PC-9 (cell line): Measurements from ENCODE around the gene CCDC192. TPM values are rescaled to one million over a fixed set of nuclear protein-coding genes. Genes with fewer than 3 reads are reported as not detected.

Experiments
- BruUV-seq: library from RNA; stranded (reverse); fragments of 400-500 nt; replicated peaks from 2 replicates; lab custom pipeline; 2021; lab: Mats Ljungman, UMichigan
- CTCF ChIA-PET: fragments of 300-600 bp; sonication (Branson Sonifier 250); formaldehyde crosslinking; loops from one replicate; lab custom pipeline; 2022; ENCODE audit warnings: antibody characterized with exemption; lab: Charles Lee
- POLR2A ChIA-PET: fragments of 300-600 bp; sonication (Branson Sonifier 250); formaldehyde crosslinking; loops from one replicate; lab custom pipeline; 2022; ENCODE audit warnings: antibody characterized with exemption; ENCODE audit not compliant: unreplicated experiment; lab: Charles Lee
- DNase-seq, 2 experiments: peaks; one replicate each; pipeline versions ENCODE4 v3.0.0 to v3.0.0-alpha.2; 2015 to 2022; ENCODE audit warnings: mixed read lengths in 1 of 2
- H2AFZ ChIP-seq: fragments of 200-600 bp; sonication (generic); 2 replicates; pipeline ENCODE4 v1.8.1; 2017; ENCODE audit warnings: antibody characterized with exemption
- H3F3A ChIP-seq: fragments of 200-600 bp; sonication (generic); 2 replicates; pipeline ENCODE4 v1.8.1; 2017; ENCODE audit warnings: antibody characterized with exemption, mild to moderate bottlenecking, low read depth; ENCODE audit not compliant: insufficient read depth
- H3K27ac ChIP-seq: fragments of 200-600 bp; sonication (generic); 2 replicates; pipeline ENCODE4 v1.6.1; 2016; ENCODE audit warnings: mixed run types
- H3K27me3 ChIP-seq: fragments of 200-600 bp; sonication (generic); 2 replicates; pipeline ENCODE4 v1.6.1; 2016; ENCODE audit warnings: low read depth, mixed run types; ENCODE audit not compliant: insufficient read depth
- H3K36me3 ChIP-seq: fragments of 200-600 bp; sonication (generic); 2 replicates; pipeline ENCODE4 v1.6.1; 2016; ENCODE audit warnings: low read depth, mixed run types
- H3K4me1 ChIP-seq: fragments of 200-600 bp; sonication (generic); replicated peaks from 2 replicates; pipeline ENCODE4 v1.6.1; 2016; ENCODE audit warnings: mixed run types; ENCODE audit not compliant: insufficient read depth
- H3K4me2 ChIP-seq: fragments of 200-600 bp; sonication (generic); 2 replicates; pipeline ENCODE4 v1.6.1; 2017; ENCODE audit warnings: mixed run types
- H3K4me3 ChIP-seq: fragments of 200-600 bp; sonication (generic); 2 replicates; pipeline ENCODE4 v1.6.1; 2016; ENCODE audit warnings: mixed run types
- H3K79me2 ChIP-seq: fragments of 200-600 bp; sonication (generic); 2 replicates; pipeline ENCODE4 v1.6.1; 2017; ENCODE audit warnings: low read depth, mixed run types
- H3K9me2 ChIP-seq: fragments of 200-600 bp; sonication (generic); 2 replicates; pipeline ENCODE4 v1.8.1; 2017; ENCODE audit warnings: mild to moderate bottlenecking; ENCODE audit not compliant: insufficient read depth
- H3K9me3 ChIP-seq: fragments of 200-600 bp; sonication (generic); 2 replicates; pipeline ENCODE4 v1.8.1; 2016; ENCODE audit warnings: low read depth; ENCODE audit not compliant: insufficient read depth
- H4K20me1 ChIP-seq: fragments of 200-600 bp; sonication (generic); 2 replicates; pipeline ENCODE4 v1.8.1; 2017; ENCODE audit not compliant: insufficient read depth
- EZH2 ChIP-seq: fragments of 200-600 bp; sonication (generic); IDR thresholded peaks from 2 replicates; pipeline ENCODE4 v1.8.0; 2017; ENCODE audit warnings: antibody characterized with exemption, low read depth
- intact Hi-C: fragments of 100-400 bp; cut with micrococcal nuclease; formaldehyde crosslinking; loops from one replicate; pipeline ENCODE4 v1.10.0; 2022; ENCODE audit not compliant: unreplicated experiment
- total RNA-seq: library from RNA; stranded (reverse); gene quantifications from 2 replicates; pipeline ENCODE4 v1.2.3, GENCODE V29; 2021
- TF ChIP-seq, protein P1 (sequence below): fragments of 200-600 bp; sonication (generic); conservative IDR thresholded peaks from 2 replicates; pipeline ENCODE4 v1.6.1; 2017; ENCODE audit warnings: mixed run types, antibody characterized with exemption, mild to moderate bottlenecking, moderate library complexity

CCDC192 gene
- total RNA-seq, 1 experiment from 2014 or later, result not detected

DNA sequence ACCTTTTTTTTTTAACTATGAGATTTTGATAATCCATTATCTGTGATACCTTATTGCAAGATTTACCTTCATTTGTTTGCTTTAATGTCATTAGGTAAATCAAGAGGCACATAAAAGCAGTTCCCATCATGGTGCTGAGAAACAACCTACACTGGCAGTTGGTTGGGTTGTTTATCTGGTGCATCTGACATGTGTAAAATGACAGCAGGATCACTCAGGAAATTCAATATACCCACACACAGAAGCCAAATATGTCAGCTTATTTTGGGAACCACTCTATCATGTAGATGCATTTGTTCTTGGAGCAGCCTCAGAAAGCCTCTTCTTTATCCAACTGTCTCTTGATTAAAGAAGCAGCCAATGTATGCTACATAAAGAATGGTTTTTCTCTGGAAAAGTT lies 7.8 kb upstream of the CCDC192 start:
- no peak overlapping the region for H3K27ac ChIP-seq
- no peaks in the 10 kb centered on the region for H3F3A ChIP-seq
- H3K9me3 ChIP-seq, result peaks cover 4% of the 10 kb centered on the region; the same call in 1 of the 2 replicates
- TF ChIP-seq, protein P1, sequence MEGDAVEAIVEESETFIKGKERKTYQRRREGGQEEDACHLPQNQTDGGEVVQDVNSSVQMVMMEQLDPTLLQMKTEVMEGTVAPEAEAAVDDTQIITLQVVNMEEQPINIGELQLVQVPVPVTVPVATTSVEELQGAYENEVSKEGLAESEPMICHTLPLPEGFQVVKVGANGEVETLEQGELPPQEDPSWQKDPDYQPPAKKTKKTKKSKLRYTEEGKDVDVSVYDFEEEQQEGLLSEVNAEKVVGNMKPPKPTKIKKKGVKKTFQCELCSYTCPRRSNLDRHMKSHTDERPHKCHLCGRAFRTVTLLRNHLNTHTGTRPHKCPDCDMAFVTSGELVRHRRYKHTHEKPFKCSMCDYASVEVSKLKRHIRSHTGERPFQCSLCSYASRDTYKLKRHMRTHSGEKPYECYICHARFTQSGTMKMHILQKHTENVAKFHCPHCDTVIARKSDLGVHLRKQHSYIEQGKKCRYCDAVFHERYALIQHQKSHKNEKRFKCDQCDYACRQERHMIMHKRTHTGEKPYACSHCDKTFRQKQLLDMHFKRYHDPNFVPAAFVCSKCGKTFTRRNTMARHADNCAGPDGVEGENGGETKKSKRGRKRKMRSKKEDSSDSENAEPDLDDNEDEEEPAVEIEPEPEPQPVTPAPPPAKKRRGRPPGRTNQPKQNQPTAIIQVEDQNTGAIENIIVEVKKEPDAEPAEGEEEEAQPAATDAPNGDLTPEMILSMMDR, result no peak
- no peak for TF ChIP-seq EZH2
- H3K36me3 ChIP-seq, result no peaks in the 10 kb centered on the region
- ChIA-PET CTCF (no interaction called here), POLR2A (no interaction called here)
- BruUV-seq, result no TSS peak
- H3K79me2 ChIP-seq, result no peaks in the 10 kb centered on the region
- H3K4me1 ChIP-seq, result no peaks in the 10 kb centered on the region
- no peak overlapping the region for H2AFZ ChIP-seq
- DNase-seq, result no peak
- no peaks in the 10 kb centered on the region for H3K27me3 ChIP-seq
- 0 out of 2 replicates have a peak, but pooled peaks cover 3% of the 10 kb centered on the region for H3K9me2 ChIP-seq
- H3K4me3 ChIP-seq, result no peak overlapping the region
- intact Hi-C loops, result no loop called here
- no peaks in the 10 kb centered on the region for H4K20me1 ChIP-seq
- no peak overlapping the region for H3K4me2 ChIP-seq

GRCh38 chr5:127696683-127697082 lies 6.5 kb upstream of the CCDC192 start:
- Histone ChIP-seq H2AFZ (peak overlapping the region; percentile 22; the same call in 1 of the 2 replicates), H3K9me2 (0 out of 2 replicates have a peak, but pooled peaks cover 3% of the 10 kb centered on the region), H3K4me2 (no peak overlapping the region), H3K79me2 (no peaks in the 10 kb centered on the region), H3K9me3 (0 out of 2 replicates have a peak, but pooled peaks cover 4% of the 10 kb centered on the region), H3K27ac (no peak overlapping the region), H3F3A (no peaks in the 10 kb centered on the region), H3K36me3 (no peaks in the 10 kb centered on the region), H4K20me1 (no peaks in the 10 kb centered on the region), H3K4me3 (no peak overlapping the region), H3K4me1 (no peaks in the 10 kb centered on the region), H3K27me3 (no peaks in the 10 kb centered on the region)
- intact Hi-C loops, result no loop called here
- POLR2A ChIA-PET, result no interaction called here
- no TSS peak for BruUV-seq
- no peak for TF ChIP-seq EZH2
- TF ChIP-seq, protein P1, result no peak
- no peak for DNase-seq
- CTCF ChIA-PET, result no interaction called here

DNA sequence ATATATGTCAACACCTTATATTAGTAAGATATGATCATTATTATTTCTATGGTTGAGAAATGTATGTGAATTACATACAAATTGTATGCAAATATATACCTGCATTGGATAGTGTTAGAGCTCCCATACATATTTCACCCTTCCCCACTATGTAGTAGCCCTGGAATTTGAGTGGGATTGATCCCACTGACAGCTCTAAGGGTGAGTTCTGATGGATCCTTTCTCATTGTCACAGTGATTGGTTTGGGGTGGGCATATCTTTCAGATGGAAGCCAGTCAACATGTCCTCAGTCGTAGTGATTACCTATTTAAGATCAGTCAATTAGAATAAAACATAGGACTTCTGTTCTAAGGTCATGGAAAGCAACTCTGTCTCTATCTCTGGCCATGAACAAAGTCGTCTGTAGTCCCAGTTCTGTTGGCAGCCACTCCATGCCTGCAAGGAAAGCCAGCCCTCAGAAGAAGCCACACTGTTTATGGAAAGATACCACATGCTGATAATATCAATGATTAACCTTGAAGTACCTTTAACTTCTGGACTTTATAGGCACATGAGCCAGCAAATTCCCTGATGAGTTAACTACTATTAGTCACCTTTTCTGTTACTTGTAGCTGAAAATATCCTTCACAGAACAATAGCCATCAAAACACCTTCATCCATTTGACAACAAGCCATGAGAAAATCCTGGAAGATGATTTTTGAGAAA lies 5.1 kb upstream of the CCDC192 start:
- H3K4me2 ChIP-seq, result no peak overlapping the region
- peak in 1 of 2 experiments; percentile 83 for DNase-seq
- H3K79me2 ChIP-seq, result no peaks in the 10 kb centered on the region
- no peaks in the 10 kb centered on the region for H3F3A ChIP-seq
- no peak overlapping the region for H2AFZ ChIP-seq
- TF ChIP-seq, protein P1, result no peak
- TF ChIP-seq EZH2, result no peak
- H3K9me2 ChIP-seq, result 0 out of 2 replicates have a peak, but pooled peaks cover 3% of the 10 kb centered on the region
- intact Hi-C loops, result no loop called here
- no peaks in the 10 kb centered on the region for H3K36me3 ChIP-seq
- H3K4me3 ChIP-seq, result no peak overlapping the region
- POLR2A ChIA-PET, result no interaction called here
- H3K27ac ChIP-seq, result no peak overlapping the region
- CTCF ChIA-PET, result no interaction called here
- H4K20me1 ChIP-seq, result no peaks in the 10 kb centered on the region
- no peaks in the 10 kb centered on the region for H3K4me1 ChIP-seq
- no peaks in the 10 kb centered on the region for H3K27me3 ChIP-seq
- BruUV-seq, result no TSS peak
- 0 out of 2 replicates have a peak, but pooled peaks cover 4% of the 10 kb centered on the region for H3K9me3 ChIP-seq
